HEK293 (cell line): Measurements from ENCODE around the gene POR.

Experiments used
- CTCF ChIA-PET: fragments of 350-600 bp; formaldehyde crosslinking; extraction: SDS; loops from one replicate; lab custom pipeline; 2021; ENCODE audit warnings: antibody characterized with exemption; lab: Yijun Ruan, JAX
- POLR2A ChIA-PET: fragments of 300-600 bp; formaldehyde crosslinking; extraction: SDS; loops from one replicate; lab custom pipeline; 2020; ENCODE audit warnings: antibody characterized with exemption, inconsistent platforms; lab: Yijun Ruan, JAX
- H3K27ac ChIP-seq: fragments of 200-500 bp; sonication (Bioruptor generic); 2 replicates; pipeline ENCODE4 v1.5.1; 2014; ENCODE audit warnings: low read depth, low read length, control low read depth, inconsistent platforms; ENCODE audit errors: extremely low read depth
- H3K36me3 ChIP-seq, 2 experiments: fragments of 200-500 bp in 1 of 2; sonication (Bioruptor generic) in 1 of 2; 1 replicate in 1 of 2; 2 replicates in 1 of 2; pipeline ENCODE4 v1.5.1; 2014 to 2017; ENCODE audit warnings: inconsistent platforms in 2 of 2, low read length in 2 of 2; ENCODE audit not compliant: control insufficient read depth in 2 of 2, insufficient read depth in 1 of 2
- H3K4me1 ChIP-seq: fragments of 200-500 bp; sonication (Bioruptor generic); 2 replicates; pipeline ENCODE4 v1.5.1; 2014; ENCODE audit warnings: mild to moderate bottlenecking, low read length, inconsistent platforms; ENCODE audit not compliant: control insufficient read depth, insufficient read depth
- H3K4me3 ChIP-seq: 2 replicates; pipeline ENCODE4 v1.5.1; 2011; ENCODE audit warnings: low read depth, mild to moderate bottlenecking, control low read depth, low read length, moderate library complexity
- H3K9me3 ChIP-seq: fragments of 200-500 bp; sonication (Bioruptor generic); 2 replicates; pipeline ENCODE4 v1.5.1; 2014; ENCODE audit warnings: low read depth, low read length, inconsistent platforms; ENCODE audit not compliant: control insufficient read depth, insufficient read depth
- KLF1 ChIP-seq: fragments of 450-650 bp; formaldehyde crosslinking; IDR thresholded peaks from 2 replicates; pipeline ENCODE4 v1.5.1; 2016; ENCODE audit warnings: missing biosample characterization, missing genetic modification characterization
- KLF10 ChIP-seq: fragments of 450-650 bp; IDR thresholded peaks from 2 replicates; pipeline ENCODE4 v1.5.1; 2018; ENCODE audit warnings: missing biosample characterization, mild to moderate bottlenecking, missing genetic modification characterization
- KLF9 ChIP-seq: fragments of 450-650 bp; formaldehyde crosslinking; IDR thresholded peaks from 2 replicates; pipeline ENCODE4 v1.5.1; 2016; ENCODE audit warnings: missing biosample characterization, missing genetic modification characterization, low read depth
- MZF1 ChIP-seq: fragments of 450-650 bp; formaldehyde crosslinking; IDR thresholded peaks from 2 replicates; pipeline ENCODE4 v1.5.1; 2017; ENCODE audit warnings: missing biosample characterization, missing genetic modification characterization, borderline replicate concordance
- SCRT2 ChIP-seq: fragments of 450-650 bp; formaldehyde crosslinking; IDR thresholded peaks from 2 replicates; pipeline ENCODE4 v1.5.1; 2016; ENCODE audit warnings: missing biosample characterization, missing genetic modification characterization
- SP3 ChIP-seq: fragments of 450-650 bp; formaldehyde crosslinking; IDR thresholded peaks from 2 replicates; pipeline ENCODE4 v1.5.1; 2016; ENCODE audit warnings: missing biosample characterization, missing genetic modification characterization
- ZBTB7A ChIP-seq: fragments of 450-650 bp; formaldehyde crosslinking; IDR thresholded peaks from 2 replicates; pipeline ENCODE4 v1.5.1; 2016; ENCODE audit warnings: low read depth, missing biosample characterization, missing genetic modification characterization
- ZFHX2 ChIP-seq: fragments of 450-650 bp; formaldehyde crosslinking; conservative IDR thresholded peaks from 2 replicates; pipeline ENCODE4 v1.5.1; 2016; ENCODE audit warnings: missing biosample characterization, missing genetic modification characterization
- ZNF433 ChIP-seq: fragments of 450-650 bp; formaldehyde crosslinking; IDR thresholded peaks from 2 replicates; pipeline ENCODE4 v1.5.1; 2016; ENCODE audit warnings: missing biosample characterization, missing genetic modification characterization, low read depth
- ZNF529 ChIP-seq: fragments of 450-650 bp; formaldehyde crosslinking; IDR thresholded peaks from 2 replicates; pipeline ENCODE4 v1.5.1; 2017; ENCODE audit warnings: missing genetic modification characterization, missing biosample characterization; ENCODE audit not compliant: insufficient replicate concordance
- ZNF623 ChIP-seq: fragments of 450-650 bp; formaldehyde crosslinking; IDR thresholded peaks from 2 replicates; pipeline ENCODE4 v1.5.1; 2016; ENCODE audit warnings: missing biosample characterization, missing genetic modification characterization
- ZNF791 ChIP-seq: fragments of 450-650 bp; formaldehyde crosslinking; IDR thresholded peaks from 2 replicates; pipeline ENCODE4 v1.5.1; 2016; ENCODE audit warnings: missing biosample characterization, missing genetic modification characterization
- ZNF843 ChIP-seq: fragments of 450-650 bp; formaldehyde crosslinking; IDR thresholded peaks from 2 replicates; pipeline ENCODE4 v1.5.1; 2016; ENCODE audit warnings: missing biosample characterization, missing genetic modification characterization
- ZSCAN16 ChIP-seq: fragments of 450-650 bp; formaldehyde crosslinking; IDR thresholded peaks from 2 replicates; pipeline ENCODE4 v1.5.1; 2016; ENCODE audit warnings: missing biosample characterization, missing genetic modification characterization
- TF ChIP-seq, protein P1 (sequence below): fragments of 450-650 bp; formaldehyde crosslinking; IDR thresholded peaks from 2 replicates; pipeline ENCODE4 v1.5.1; 2016; ENCODE audit warnings: missing biosample characterization, missing genetic modification characterization
- TF ChIP-seq, protein P2 (sequence below): fragments of 450-650 bp; formaldehyde crosslinking; IDR thresholded peaks from 2 replicates; pipeline ENCODE4 v1.5.1; 2016; ENCODE audit warnings: missing biosample characterization, missing genetic modification characterization
- TF ChIP-seq, protein P3 (sequence below): fragments of 450-650 bp; formaldehyde crosslinking; IDR thresholded peaks from 2 replicates; pipeline ENCODE4; 2016; ENCODE audit warnings: missing biosample characterization, missing genetic modification characterization
- TF ChIP-seq, protein P4 (sequence below): fragments of 450-650 bp; formaldehyde crosslinking; IDR thresholded peaks from 2 replicates; pipeline ENCODE4 v1.5.1; 2016; ENCODE audit warnings: missing biosample characterization, missing genetic modification characterization
- TF ChIP-seq, protein P5 (sequence below): fragments of 450-650 bp; formaldehyde crosslinking; IDR thresholded peaks from 2 replicates; pipeline ENCODE4 v1.5.1; 2016; ENCODE audit warnings: missing biosample characterization, missing genetic modification characterization
- TF ChIP-seq, protein P6 (sequence below): fragments of 450-650 bp; IDR thresholded peaks from 2 replicates; pipeline ENCODE4 v1.5.1; 2018; ENCODE audit warnings: missing biosample characterization, mild to moderate bottlenecking, missing genetic modification characterization

Gene POR

DNA sequence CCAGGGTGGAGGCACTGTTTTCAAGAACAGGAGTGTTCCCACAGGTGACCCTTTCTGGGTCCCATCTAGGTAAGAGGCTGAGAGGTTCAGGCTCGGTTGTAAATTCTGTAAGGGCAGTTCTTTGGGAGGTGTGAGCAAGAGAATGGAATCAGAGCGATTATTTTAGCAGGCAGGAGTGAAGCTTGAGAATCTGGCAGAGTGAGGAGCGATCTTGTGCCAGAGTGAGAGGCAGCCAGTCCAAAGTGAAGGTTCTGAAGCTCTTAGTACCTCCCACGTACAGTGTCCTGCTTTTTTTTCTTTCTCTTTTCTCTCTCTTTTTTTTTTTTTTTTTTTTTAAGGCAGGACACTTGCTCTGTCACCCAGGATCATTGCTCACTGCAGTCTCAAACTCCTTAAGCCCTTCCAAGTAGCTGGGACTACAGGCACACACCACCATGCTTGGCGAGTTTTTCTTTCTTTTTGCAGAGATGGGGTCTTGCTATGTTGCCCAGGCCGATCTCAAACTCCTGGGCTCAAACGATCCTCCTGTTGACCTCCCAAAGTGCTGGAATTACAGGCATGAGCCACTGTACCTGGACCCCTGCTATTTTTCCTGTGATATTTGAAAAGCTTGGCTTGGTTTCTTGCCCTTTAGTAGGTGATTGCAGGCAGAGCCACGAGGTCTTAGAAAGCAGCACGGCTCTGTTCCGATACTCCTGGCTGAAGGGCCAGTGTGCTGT lies 10.9 kb downstream of the POR start:
- TF ChIP-seq, protein P1, sequence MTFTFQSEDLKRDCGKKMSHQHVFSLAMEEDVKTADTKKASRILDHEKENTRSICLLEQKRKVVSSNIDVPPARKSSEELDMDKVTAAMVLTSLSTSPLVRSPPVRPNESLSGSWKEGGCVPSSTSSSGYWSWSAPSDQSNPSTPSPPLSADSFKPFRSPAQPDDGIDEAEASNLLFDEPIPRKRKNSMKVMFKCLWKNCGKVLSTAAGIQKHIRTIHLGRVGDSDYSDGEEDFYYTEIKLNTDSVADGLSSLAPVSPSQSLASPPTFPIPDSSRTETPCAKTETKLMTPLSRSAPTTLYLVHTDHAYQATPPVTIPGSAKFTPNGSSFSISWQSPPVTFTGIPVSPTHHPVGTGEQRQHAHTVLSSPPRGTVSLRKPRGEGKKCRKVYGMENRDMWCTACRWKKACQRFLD (tag by site-specific recombination): no peak
- TF ChIP-seq SCRT2 (tag by site-specific recombination) (no peak), SP3 (no peak), ZBTB7A (tag by site-specific recombination) (no peak), ZNF623 (no peak), ZNF791 (tag by site-specific recombination) (no peak), ZSCAN16 (tag by site-specific recombination) (no peak), ZFHX2 (tag by site-specific recombination) (no peak), KLF1 (tag by site-specific recombination) (no peak), MZF1 (no peak), KLF9 (tag by site-specific recombination) (no peak), ZNF433 (tag by site-specific recombination) (no peak), ZNF843 (no peak), ZNF529 (tag by site-specific recombination) (no peak), KLF10 (tag by site-specific recombination) (no peak)
- TF ChIP-seq, protein P2, sequence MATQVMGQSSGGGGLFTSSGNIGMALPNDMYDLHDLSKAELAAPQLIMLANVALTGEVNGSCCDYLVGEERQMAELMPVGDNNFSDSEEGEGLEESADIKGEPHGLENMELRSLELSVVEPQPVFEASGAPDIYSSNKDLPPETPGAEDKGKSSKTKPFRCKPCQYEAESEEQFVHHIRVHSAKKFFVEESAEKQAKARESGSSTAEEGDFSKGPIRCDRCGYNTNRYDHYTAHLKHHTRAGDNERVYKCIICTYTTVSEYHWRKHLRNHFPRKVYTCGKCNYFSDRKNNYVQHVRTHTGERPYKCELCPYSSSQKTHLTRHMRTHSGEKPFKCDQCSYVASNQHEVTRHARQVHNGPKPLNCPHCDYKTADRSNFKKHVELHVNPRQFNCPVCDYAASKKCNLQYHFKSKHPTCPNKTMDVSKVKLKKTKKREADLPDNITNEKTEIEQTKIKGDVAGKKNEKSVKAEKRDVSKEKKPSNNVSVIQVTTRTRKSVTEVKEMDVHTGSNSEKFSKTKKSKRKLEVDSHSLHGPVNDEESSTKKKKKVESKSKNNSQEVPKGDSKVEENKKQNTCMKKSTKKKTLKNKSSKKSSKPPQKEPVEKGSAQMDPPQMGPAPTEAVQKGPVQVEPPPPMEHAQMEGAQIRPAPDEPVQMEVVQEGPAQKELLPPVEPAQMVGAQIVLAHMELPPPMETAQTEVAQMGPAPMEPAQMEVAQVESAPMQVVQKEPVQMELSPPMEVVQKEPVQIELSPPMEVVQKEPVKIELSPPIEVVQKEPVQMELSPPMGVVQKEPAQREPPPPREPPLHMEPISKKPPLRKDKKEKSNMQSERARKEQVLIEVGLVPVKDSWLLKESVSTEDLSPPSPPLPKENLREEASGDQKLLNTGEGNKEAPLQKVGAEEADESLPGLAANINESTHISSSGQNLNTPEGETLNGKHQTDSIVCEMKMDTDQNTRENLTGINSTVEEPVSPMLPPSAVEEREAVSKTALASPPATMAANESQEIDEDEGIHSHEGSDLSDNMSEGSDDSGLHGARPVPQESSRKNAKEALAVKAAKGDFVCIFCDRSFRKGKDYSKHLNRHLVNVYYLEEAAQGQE (tag by site-specific recombination): no peak
- TF ChIP-seq, protein P3, sequence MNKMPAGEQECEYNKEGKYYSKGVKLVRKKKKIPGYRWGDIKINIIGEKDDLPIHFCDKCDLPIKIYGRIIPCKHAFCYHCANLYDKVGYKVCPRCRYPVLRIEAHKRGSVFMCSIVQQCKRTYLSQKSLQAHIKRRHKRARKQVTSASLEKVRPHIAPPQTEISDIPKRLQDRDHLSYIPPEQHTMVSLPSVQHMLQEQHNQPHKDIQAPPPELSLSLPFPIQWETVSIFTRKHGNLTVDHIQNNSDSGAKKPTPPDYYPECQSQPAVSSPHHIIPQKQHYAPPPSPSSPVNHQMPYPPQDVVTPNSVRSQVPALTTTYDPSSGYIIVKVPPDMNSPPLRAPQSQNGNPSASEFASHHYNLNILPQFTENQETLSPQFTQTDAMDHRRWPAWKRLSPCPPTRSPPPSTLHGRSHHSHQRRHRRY: no peak
- TF ChIP-seq, protein P4, sequence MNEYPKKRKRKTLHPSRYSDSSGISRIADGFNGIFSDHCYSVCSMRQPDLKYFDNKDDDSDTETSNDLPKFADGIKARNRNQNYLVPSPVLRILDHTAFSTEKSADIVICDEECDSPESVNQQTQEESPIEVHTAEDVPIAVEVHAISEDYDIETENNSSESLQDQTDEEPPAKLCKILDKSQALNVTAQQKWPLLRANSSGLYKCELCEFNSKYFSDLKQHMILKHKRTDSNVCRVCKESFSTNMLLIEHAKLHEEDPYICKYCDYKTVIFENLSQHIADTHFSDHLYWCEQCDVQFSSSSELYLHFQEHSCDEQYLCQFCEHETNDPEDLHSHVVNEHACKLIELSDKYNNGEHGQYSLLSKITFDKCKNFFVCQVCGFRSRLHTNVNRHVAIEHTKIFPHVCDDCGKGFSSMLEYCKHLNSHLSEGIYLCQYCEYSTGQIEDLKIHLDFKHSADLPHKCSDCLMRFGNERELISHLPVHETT (tag by site-specific recombination): no peak
- TF ChIP-seq, protein P5, sequence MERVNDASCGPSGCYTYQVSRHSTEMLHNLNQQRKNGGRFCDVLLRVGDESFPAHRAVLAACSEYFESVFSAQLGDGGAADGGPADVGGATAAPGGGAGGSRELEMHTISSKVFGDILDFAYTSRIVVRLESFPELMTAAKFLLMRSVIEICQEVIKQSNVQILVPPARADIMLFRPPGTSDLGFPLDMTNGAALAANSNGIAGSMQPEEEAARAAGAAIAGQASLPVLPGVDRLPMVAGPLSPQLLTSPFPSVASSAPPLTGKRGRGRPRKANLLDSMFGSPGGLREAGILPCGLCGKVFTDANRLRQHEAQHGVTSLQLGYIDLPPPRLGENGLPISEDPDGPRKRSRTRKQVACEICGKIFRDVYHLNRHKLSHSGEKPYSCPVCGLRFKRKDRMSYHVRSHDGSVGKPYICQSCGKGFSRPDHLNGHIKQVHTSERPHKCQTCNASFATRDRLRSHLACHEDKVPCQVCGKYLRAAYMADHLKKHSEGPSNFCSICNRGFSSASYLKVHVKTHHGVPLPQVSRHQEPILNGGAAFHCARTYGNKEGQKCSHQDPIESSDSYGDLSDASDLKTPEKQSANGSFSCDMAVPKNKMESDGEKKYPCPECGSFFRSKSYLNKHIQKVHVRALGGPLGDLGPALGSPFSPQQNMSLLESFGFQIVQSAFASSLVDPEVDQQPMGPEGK (tag by site-specific recombination): no peak
- TF ChIP-seq, protein P6, sequence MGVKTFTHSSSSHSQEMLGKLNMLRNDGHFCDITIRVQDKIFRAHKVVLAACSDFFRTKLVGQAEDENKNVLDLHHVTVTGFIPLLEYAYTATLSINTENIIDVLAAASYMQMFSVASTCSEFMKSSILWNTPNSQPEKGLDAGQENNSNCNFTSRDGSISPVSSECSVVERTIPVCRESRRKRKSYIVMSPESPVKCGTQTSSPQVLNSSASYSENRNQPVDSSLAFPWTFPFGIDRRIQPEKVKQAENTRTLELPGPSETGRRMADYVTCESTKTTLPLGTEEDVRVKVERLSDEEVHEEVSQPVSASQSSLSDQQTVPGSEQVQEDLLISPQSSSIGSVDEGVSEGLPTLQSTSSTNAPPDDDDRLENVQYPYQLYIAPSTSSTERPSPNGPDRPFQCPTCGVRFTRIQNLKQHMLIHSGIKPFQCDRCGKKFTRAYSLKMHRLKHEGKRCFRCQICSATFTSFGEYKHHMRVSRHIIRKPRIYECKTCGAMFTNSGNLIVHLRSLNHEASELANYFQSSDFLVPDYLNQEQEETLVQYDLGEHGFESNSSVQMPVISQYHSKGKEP (tag by site-specific recombination): no peak
- TF ChIP-seq, all 188 proteins: peak for 0
- H3K4me1 ChIP-seq: no peaks in the 10 kb centered on the region
- no peak overlapping the region for H3K27ac ChIP-seq
- H3K36me3 ChIP-seq: no peaks in the 10 kb centered on the region
- H3K4me3 ChIP-seq: no peak overlapping the region
- H3K9me3 ChIP-seq: no peaks in the 10 kb centered on the region
- ChIA-PET CTCF (interaction anchor here (1.1 kb wide), 2 partner anchors 95 to 387 kb away, joined by 3 read pairs; no protein-coding TSS in a partner anchor), POLR2A (interaction anchor here (0.7 kb wide), 1 partner anchor 46 kb away, joined by 6 read pairs; no protein-coding TSS in a partner anchor)
